PFSK-1 (cell line): ENCODE data around the gene CCDC172.
A peak's percentile ranks its signal among the peaks of the same experiment; 100 is the strongest.

Experiments used
- FOXP2 ChIP-seq: optimal IDR thresholded peaks from 2 replicates; pipeline ENCODE3; 2011; ENCODE audit warnings: borderline replicate concordance, control low read depth, inconsistent platforms; ENCODE audit not compliant: insufficient read depth; ENCODE audit errors: extremely low read length, extremely low read depth
- POLR2AphosphoS5 ChIP-seq: IDR thresholded peaks from 2 replicates; pipeline ENCODE4 v1.6.1; 2012; ENCODE audit warnings: low read depth, mild to moderate bottlenecking, control low read depth, low read length, moderate library complexity
- REST ChIP-seq, 2 experiments: IDR thresholded peaks; 2 replicates each; pipeline versions ENCODE4 v1.6.1 to v1.8.0; 2011 to 2012; ENCODE audit warnings: low read depth in 2 of 2, low read length in 2 of 2, control low read depth in 1 of 2, inconsistent platforms in 1 of 2, mild to moderate bottlenecking in 1 of 2, moderate library complexity in 1 of 2; ENCODE audit not compliant: insufficient read depth in 1 of 2
- SIN3A ChIP-seq: IDR thresholded peaks from 2 replicates; pipeline ENCODE4 v1.6.1; 2012; ENCODE audit warnings: mild to moderate bottlenecking, low read length, moderate library complexity, borderline replicate concordance; ENCODE audit not compliant: insufficient read depth
- TAF1 ChIP-seq: IDR thresholded peaks from 2 replicates; pipeline ENCODE4 v1.6.1; 2012; ENCODE audit warnings: low read length, control low read depth, borderline replicate concordance; ENCODE audit not compliant: insufficient read depth

CCDC172 gene

GRCh38 chr10:116287906-116288501 is 36.2 kb upstream of the CCDC172 start:
- TF ChIP-seq TAF1, result no peak
- TF ChIP-seq FOXP2, result no peak
- TF ChIP-seq SIN3A, result no peak
- no peak for TF ChIP-seq POLR2AphosphoS5

- no peak for TF ChIP-seq SIN3A
- no peak for TF ChIP-seq TAF1
- TF ChIP-seq REST (IDR thresholded peaks at IDR 0.05; ENCODE audit: insufficient read depth in 1 of 2, low read depth in 2 of 2, low read length in 2 of 2), result no peak
- no peak for TF ChIP-seq POLR2AphosphoS5
- TF ChIP-seq FOXP2, result no peak
These were observed 34.6 kb upstream of the CCDC172 start for GRCh38 chr10:116289652-116290051.

GRCh38 chr10:116292493-116292892 is 31.8 kb upstream of the CCDC172 start:
- TF ChIP-seq TAF1, result no peak
- TF ChIP-seq FOXP2, result no peak
- TF ChIP-seq REST (IDR thresholded peaks at IDR 0.05; ENCODE audit: insufficient read depth in 1 of 2, low read depth in 2 of 2, low read length in 2 of 2), result no peak
- no peak for TF ChIP-seq SIN3A

- TF ChIP-seq FOXP2, result no peak
- 0 out of 2 replicates have a peak, but pooled peaks have one; percentile 10 for TF ChIP-seq SIN3A
These were observed 27.9 kb upstream of the CCDC172 start for GRCh38 chr10:116296291-116296721.

- no peak for TF ChIP-seq SIN3A
- TF ChIP-seq TAF1, result no peak
- no peak for TF ChIP-seq REST (IDR thresholded peaks at IDR 0.05; ENCODE audit: insufficient read depth in 1 of 2, low read depth in 2 of 2, low read length in 2 of 2)
- TF ChIP-seq POLR2AphosphoS5, result no peak
- no peak for TF ChIP-seq FOXP2
These were observed 25.7 kb upstream of the CCDC172 start for GRCh38 chr10:116298586-116298985.

- no peak for TF ChIP-seq FOXP2
- TF ChIP-seq SIN3A, result no peak
- TF ChIP-seq REST (IDR thresholded peaks at IDR 0.05; ENCODE audit: insufficient read depth in 1 of 2, low read depth in 2 of 2, low read length in 2 of 2), result no peak
- no peak for TF ChIP-seq TAF1
- TF ChIP-seq POLR2AphosphoS5, result no peak
These were observed 23.7 kb upstream of the CCDC172 start for GRCh38 chr10:116300542-116300941.
